ENCODE data around the gene NUP210. TPM values are rescaled to one million over a fixed set of nuclear protein-coding genes. Genes with fewer than 3 reads are reported as not detected.

The NUP210 gene
- total and polyA plus RNA-seq, 2 experiments from 2014 or later, result 13.8 to 73.9 TPM

GRCh38 chr3:13399603-13400002 lies 20.5 kb downstream of the NUP210 start (continued):
- TF ChIP-seq CTCF (conservative IDR thresholded peaks at IDR 0.05; ENCODE audit: low read depth in 2 of 2) (no peak), JUNB (IDR thresholded peaks at IDR 0.05; ENCODE audit: unreplicated experiment) (no peak), EZH2phosphoT487 (IDR thresholded peaks at IDR 0.05; ENCODE audit: unreplicated experiment) (no peak), NANOG (IDR thresholded peaks at IDR 0.05; ENCODE audit: borderline replicate concordance) (no peak), ZNF331 (CRISPR knock-in tag; IDR thresholded peaks at IDR 0.05; ENCODE audit: low read depth) (no peak), ETS1 (IDR thresholded peaks at IDR 0.05) (no peak), POLR2AphosphoS5 (IDR thresholded peaks at IDR 0.05; ENCODE audit: low read depth) (no peak)

GRCh38 chr3:13397316-13397715 lies 22.8 kb downstream of the NUP210 start:
- Histone ChIP-seq H3K79me2 (replicated peaks; ENCODE audit: insufficient read depth) (peaks cover 15% of the 10 kb centered on the region), H3K4me1 (ENCODE audit: insufficient read depth) (no peaks in the 10 kb centered on the region), H3K4me3 (no peak overlapping the region), H3K27me3 (ENCODE audit: insufficient read depth) (no peaks in the 10 kb centered on the region), H3K9me2 (ENCODE audit: insufficient read depth) (no peaks in the 10 kb centered on the region), H4K20me1 (replicated peaks; ENCODE audit: insufficient read depth) (no peaks in the 10 kb centered on the region), H2AFZ (no peak overlapping the region), H3F3A (replicated peaks; ENCODE audit: low read depth) (no peaks in the 10 kb centered on the region), H3K36me3 (ENCODE audit: insufficient read depth) (no peaks in the 10 kb centered on the region), H3K27ac (ENCODE audit: low read depth) (no peak overlapping the region), H3K4me2 (no peak overlapping the region)
- Mint-ChIP-seq H3K27me3 (ENCODE audit: insufficient read depth, low read depth, poor library complexity) (no peaks in the 10 kb centered on the region), H3K4me1 (no peaks in the 10 kb centered on the region), H3K4me3 (no peak overlapping the region), H3K27ac (no peak overlapping the region), H3K9me3 (no peaks in the 10 kb centered on the region), H3K36me3 (ENCODE audit: low read depth) (peaks cover 36% of the 10 kb centered on the region)
- DNase-seq (ENCODE audit: low spot score), result no peak
- no peak for ATAC-seq
- TF ChIP-seq POLR2AphosphoS5 (IDR thresholded peaks at IDR 0.05; ENCODE audit: low read depth), result no peak
- TF ChIP-seq REST (IDR thresholded peaks at IDR 0.05; ENCODE audit: unreplicated experiment), result no peak
- TF ChIP-seq ZNF114 (CRISPR knock-in tag; IDR thresholded peaks at IDR 0.05), result no peak
- TF ChIP-seq STAT1 (IDR thresholded peaks at IDR 0.05; ENCODE audit: unreplicated experiment), result no peak
- TF ChIP-seq NANOG (IDR thresholded peaks at IDR 0.05; ENCODE audit: borderline replicate concordance), result no peak
- no peak for TF ChIP-seq CTCF (conservative IDR thresholded peaks at IDR 0.05; ENCODE audit: low read depth in 2 of 2)
- TF ChIP-seq JUNB (IDR thresholded peaks at IDR 0.05; ENCODE audit: unreplicated experiment), result no peak
- no peak for TF ChIP-seq ZNF331 (CRISPR knock-in tag; IDR thresholded peaks at IDR 0.05; ENCODE audit: low read depth)
- TF ChIP-seq CREB1 (CRISPR knock-in tag; IDR thresholded peaks at IDR 0.05; ENCODE audit: low read depth), result no peak
- TF ChIP-seq EZH2 (IDR thresholded peaks at IDR 0.05; ENCODE audit: low read depth, unreplicated experiment), result no peak

All from GM23338 (cell line).